Epidermal melanocyte (primary cell): ENCODE results near the gene RAB11A.

Experiments used
- DNase-seq: peaks from one replicate; pipeline ENCODE4 v3.0.0; 2011; ENCODE audit warnings: low spot score; ENCODE audit not compliant: insufficient read length

The RAB11A gene

GRCh38 chr15:65938604-65939003 lies 69.3 kb downstream of the RAB11A start:
- no peak for DNase-seq

DNA sequence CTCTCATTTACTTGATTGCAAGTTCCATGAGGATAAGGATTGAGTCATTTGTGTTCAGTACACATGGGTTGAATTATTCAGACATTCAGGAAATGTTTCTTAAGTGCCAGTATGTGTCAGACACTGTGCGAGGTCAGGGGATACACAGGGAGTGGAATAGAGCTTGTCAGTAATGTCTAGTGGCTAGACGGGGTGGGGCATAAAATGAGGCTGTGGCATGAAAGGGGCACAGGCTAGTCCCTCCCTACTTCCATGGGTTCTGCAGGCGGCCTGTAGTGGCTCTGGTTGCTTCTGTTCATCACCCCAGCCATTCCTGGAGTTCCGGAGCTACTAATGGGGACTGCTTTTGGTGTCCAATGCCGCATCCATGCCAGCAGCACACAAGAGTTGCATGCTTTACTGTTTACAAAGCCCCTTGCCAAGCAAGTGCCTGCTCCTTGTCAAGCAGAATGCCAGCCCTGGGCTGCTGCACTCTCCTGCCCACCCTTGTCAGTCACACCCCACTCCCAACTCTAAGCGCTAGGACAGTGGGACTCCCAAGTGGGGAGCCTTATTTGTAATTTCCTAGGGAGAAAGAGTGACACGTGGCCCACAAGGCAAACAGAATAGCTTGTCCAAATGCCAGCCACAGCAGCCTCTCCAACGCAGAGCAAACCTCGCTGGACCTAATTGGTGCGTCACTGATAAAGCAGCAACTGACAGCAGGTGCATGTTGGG lies 70.8 kb downstream of the RAB11A start:
- DNase-seq = peak; percentile 81

DNA sequence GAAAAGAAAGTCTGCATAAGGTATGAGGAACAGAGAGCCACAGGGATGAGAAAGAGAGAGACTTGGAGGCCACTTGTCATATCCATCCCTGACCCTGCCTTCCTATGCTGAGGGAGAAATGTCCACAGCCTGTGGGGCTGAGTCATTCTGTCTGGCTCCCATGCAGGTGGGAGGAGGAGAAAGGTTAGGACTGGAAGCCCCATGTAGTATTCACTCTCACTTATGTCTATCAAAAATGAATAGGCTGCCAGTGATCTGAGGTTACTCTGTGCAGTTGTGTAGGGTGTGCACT lies 71.3 kb downstream of the RAB11A start:
- DNase-seq = no peak
